Right lobe of liver (tissue), 4 donors: ENCODE measurements around the gene MYNN.

Experiments used
- POLR2A ChIP-seq: fragments of 450-650 bp; IDR thresholded peaks from one replicate; pipeline ENCODE4 v1.6.1; 2017; ENCODE audit warnings: antibody characterized with exemption, mild to moderate bottlenecking
- TF ChIP-seq, protein P1 (sequence below), 4 donors: fragments of 200-600 bp in 3 of 4; fragments of 450-650 bp in 1 of 4; IDR thresholded peaks; one replicate each; pipeline versions ENCODE4 v1.5.1 to v1.8.0; 2016 to 2022; ENCODE audit warnings: antibody characterized with exemption in 4 of 4, mild to moderate bottlenecking in 2 of 4
- donor health status: DM: no; HTN: no; CAD: no.
- donor health status: DM: no; HTN: no; CAD: no.
- donor health status: DM: no; HTN: yes; CAD: no.

DNA sequence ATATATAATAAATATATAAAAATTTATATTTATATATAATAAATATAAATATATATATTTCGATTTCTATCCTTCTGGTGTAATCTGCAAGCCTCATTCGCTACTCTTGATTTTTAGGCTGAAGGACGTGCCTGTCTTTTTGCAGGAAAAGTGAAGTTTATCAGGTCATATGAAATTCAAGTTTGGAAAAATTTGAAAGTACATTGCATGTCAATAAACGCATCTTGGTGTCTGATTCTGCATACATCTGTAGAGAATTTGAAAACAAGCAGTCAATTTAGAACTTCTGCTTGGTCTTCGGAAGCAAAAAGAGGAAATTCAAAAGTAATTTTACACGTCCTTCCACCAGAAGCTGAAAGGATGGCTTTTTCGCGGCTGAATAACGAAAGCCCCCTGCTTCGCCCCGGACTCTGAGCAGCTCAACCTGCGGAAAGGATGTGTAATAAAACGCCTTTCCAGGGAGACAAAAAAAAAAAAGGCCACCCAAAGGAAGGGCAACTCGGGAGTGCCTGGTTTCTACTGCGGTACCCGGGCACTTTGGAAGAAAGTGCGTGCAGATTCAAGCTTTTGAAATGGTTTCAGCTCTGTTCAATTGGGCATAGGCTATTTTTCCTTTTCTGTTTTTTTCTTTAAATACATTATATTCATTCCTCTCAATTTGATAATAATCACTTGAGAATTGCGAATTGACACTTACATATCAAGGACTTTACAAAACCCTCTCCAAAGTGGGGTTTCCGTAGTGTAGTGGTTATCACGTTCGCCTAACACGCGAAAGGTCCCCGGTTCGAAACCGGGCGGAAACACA is 1.5 kb upstream of the MYNN start:
- TF ChIP-seq, protein P1, sequence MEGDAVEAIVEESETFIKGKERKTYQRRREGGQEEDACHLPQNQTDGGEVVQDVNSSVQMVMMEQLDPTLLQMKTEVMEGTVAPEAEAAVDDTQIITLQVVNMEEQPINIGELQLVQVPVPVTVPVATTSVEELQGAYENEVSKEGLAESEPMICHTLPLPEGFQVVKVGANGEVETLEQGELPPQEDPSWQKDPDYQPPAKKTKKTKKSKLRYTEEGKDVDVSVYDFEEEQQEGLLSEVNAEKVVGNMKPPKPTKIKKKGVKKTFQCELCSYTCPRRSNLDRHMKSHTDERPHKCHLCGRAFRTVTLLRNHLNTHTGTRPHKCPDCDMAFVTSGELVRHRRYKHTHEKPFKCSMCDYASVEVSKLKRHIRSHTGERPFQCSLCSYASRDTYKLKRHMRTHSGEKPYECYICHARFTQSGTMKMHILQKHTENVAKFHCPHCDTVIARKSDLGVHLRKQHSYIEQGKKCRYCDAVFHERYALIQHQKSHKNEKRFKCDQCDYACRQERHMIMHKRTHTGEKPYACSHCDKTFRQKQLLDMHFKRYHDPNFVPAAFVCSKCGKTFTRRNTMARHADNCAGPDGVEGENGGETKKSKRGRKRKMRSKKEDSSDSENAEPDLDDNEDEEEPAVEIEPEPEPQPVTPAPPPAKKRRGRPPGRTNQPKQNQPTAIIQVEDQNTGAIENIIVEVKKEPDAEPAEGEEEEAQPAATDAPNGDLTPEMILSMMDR (IDR thresholded peaks at IDR 0.05): no peak
- no peak for TF ChIP-seq POLR2A
